ENCODE data around the gene SYT2.

GRCh38 chr1:202605515-202605914 is 104.7 kb downstream of the SYT2 start:
- no peak for TF ChIP-seq POLR2A (IDR thresholded peaks at IDR 0.05; ENCODE audit: low read depth, low read length)
- no peak for TF ChIP-seq TAF1 (IDR thresholded peaks at IDR 0.05; ENCODE audit: low read depth, low read length)
- no peak for TF ChIP-seq POLR2AphosphoS5 (IDR thresholded peaks at IDR 0.05; ENCODE audit: low read depth, low read length)
- TF ChIP-seq PAX5 (IDR thresholded peaks at IDR 0.05; ENCODE audit: insufficient read depth, low read length, severe bottlenecking) = no peak
- no peak for TF ChIP-seq SPI1 (IDR thresholded peaks at IDR 0.05; ENCODE audit: low read depth, low read length)
- no peak for TF ChIP-seq POU2F2 (IDR thresholded peaks at IDR 0.05; ENCODE audit: low read depth, low read length)

Measured in GM12891 (cell line).